SU-DHL-6 (cell line): ENCODE data around the gene PPIB.

ENCODE experiments used
- EZH2phosphoT487 ChIP-seq: fragments of 200-600 bp; sonication (generic), shearing (Covaris generic); conservative IDR thresholded peaks from 2 replicates; pipeline ENCODE4 v1.6.1; 2018; ENCODE audit warnings: mild to moderate bottlenecking, antibody characterized with exemption, low read length, moderate library complexity, mixed read lengths
- TF ChIP-seq, protein P1 (sequence below): fragments of 200-600 bp; sonication (generic); IDR thresholded peaks from one replicate; pipeline ENCODE4 v1.5.1; 2017; ENCODE audit warnings: antibody characterized with exemption, mild to moderate bottlenecking, low read length, moderate library complexity; ENCODE audit not compliant: insufficient read depth, poor library complexity, severe bottlenecking

DNA sequence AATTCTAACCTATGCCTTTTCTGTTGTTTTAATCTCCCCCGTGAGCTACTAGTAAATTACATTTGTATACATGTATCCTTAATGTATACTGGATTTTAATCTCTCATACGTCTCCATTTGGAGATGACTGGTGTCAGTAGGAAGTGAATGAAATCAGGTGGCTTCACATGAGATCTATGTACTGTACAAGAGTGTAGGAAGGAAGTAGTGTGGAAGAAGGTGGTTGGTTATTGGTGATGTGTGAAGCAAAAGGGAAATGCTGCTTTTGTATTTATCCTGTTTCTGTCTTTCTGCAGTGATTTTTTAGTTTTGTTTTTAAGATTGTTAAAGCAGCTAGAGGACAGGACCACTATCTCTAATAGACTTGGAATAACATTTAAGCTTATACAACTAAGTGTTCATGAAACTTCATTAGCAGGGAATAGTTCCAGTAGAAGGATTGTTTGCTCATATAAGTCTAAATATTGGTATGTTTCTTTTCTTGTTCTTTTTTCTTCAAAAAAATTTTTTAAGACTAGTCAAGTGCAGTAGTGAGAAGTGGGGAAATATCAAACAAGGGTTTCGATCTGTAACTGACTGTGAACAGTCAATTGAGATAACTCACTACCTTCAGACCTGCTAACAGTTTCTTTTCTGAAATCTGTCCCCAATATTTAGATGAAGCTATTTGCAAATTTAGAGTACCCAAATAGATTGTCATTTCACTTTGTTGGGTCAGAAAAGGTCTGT, 51.7 kb downstream of the PPIB start:
- TF ChIP-seq, protein P1, sequence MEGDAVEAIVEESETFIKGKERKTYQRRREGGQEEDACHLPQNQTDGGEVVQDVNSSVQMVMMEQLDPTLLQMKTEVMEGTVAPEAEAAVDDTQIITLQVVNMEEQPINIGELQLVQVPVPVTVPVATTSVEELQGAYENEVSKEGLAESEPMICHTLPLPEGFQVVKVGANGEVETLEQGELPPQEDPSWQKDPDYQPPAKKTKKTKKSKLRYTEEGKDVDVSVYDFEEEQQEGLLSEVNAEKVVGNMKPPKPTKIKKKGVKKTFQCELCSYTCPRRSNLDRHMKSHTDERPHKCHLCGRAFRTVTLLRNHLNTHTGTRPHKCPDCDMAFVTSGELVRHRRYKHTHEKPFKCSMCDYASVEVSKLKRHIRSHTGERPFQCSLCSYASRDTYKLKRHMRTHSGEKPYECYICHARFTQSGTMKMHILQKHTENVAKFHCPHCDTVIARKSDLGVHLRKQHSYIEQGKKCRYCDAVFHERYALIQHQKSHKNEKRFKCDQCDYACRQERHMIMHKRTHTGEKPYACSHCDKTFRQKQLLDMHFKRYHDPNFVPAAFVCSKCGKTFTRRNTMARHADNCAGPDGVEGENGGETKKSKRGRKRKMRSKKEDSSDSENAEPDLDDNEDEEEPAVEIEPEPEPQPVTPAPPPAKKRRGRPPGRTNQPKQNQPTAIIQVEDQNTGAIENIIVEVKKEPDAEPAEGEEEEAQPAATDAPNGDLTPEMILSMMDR, result no peak
- TF ChIP-seq EZH2phosphoT487, result no peak
